Measurements from ENCODE around the gene AKAP10.

- TF ChIP-seq EGR1 (IDR thresholded peaks at IDR 0.05; ENCODE audit: borderline replicate concordance in 1 of 2, low read depth in 2 of 2, low read length in 2 of 2) (no peak), ZSCAN29 (IDR thresholded peaks at IDR 0.05) (no peak), JUND (IDR thresholded peaks at IDR 0.05; ENCODE audit: low read depth, low read length) (no peak), CTCF (IDR thresholded peaks at IDR 0.05 in 2 of 3, conservative IDR thresholded peaks at IDR 0.05 in 1 of 3; ENCODE audit: control insufficient read depth in 2 of 3, extremely low read depth in 1 of 3, insufficient read depth in 1 of 3, low read depth in 3 of 3, low read length in 3 of 3) (no peak), EZH2 (IDR thresholded peaks at IDR 0.05; ENCODE audit: borderline replicate concordance, control insufficient read depth, low read depth, low read length) (no peak), TCF12 (IDR thresholded peaks at IDR 0.05; ENCODE audit: low read depth, low read length) (no peak), ZNF217 (IDR thresholded peaks at IDR 0.05) (no peak), IKZF2 (IDR thresholded peaks at IDR 0.05) (no peak), ZNF622 (IDR thresholded peaks at IDR 0.05) (no peak), SMC3 (IDR thresholded peaks at IDR 0.05; ENCODE audit: borderline replicate concordance, low read length) (no peak), POLR2A (IDR thresholded peaks at IDR 0.05; ENCODE audit: low read depth, low read length) (no peak), ZZZ3 (IDR thresholded peaks at IDR 0.05; ENCODE audit: control insufficient read depth, insufficient read length, low read depth) (no peak)
- TF ChIP-seq, protein P1, sequence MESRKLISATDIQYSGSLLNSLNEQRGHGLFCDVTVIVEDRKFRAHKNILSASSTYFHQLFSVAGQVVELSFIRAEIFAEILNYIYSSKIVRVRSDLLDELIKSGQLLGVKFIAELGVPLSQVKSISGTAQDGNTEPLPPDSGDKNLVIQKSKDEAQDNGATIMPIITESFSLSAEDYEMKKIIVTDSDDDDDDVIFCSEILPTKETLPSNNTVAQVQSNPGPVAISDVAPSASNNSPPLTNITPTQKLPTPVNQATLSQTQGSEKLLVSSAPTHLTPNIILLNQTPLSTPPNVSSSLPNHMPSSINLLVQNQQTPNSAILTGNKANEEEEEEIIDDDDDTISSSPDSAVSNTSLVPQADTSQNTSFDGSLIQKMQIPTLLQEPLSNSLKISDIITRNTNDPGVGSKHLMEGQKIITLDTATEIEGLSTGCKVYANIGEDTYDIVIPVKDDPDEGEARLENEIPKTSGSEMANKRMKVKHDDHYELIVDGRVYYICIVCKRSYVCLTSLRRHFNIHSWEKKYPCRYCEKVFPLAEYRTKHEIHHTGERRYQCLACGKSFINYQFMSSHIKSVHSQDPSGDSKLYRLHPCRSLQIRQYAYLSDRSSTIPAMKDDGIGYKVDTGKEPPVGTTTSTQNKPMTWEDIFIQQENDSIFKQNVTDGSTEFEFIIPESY (IDR thresholded peaks at IDR 0.05) = no peak
- TF ChIP-seq, protein P2, sequence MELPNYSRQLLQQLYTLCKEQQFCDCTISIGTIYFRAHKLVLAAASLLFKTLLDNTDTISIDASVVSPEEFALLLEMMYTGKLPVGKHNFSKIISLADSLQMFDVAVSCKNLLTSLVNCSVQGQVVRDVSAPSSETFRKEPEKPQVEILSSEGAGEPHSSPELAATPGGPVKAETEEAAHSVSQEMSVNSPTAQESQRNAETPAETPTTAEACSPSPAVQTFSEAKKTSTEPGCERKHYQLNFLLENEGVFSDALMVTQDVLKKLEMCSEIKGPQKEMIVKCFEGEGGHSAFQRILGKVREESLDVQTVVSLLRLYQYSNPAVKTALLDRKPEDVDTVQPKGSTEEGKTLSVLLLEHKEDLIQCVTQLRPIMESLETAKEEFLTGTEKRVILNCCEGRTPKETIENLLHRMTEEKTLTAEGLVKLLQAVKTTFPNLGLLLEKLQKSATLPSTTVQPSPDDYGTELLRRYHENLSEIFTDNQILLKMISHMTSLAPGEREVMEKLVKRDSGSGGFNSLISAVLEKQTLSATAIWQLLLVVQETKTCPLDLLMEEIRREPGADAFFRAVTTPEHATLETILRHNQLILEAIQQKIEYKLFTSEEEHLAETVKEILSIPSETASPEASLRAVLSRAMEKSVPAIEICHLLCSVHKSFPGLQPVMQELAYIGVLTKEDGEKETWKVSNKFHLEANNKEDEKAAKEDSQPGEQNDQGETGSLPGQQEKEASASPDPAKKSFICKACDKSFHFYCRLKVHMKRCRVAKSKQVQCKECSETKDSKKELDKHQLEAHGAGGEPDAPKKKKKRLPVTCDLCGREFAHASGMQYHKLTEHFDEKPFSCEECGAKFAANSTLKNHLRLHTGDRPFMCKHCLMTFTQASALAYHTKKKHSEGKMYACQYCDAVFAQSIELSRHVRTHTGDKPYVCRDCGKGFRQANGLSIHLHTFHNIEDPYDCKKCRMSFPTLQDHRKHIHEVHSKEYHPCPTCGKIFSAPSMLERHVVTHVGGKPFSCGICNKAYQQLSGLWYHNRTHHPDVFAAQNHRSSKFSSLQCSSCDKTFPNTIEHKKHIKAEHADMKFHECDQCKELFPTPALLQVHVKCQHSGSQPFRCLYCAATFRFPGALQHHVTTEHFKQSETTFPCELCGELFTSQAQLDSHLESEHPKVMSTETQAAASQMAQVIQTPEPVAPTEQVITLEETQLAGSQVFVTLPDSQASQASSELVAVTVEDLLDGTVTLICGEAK (IDR thresholded peaks at IDR 0.05; ENCODE audit: borderline replicate concordance) = no peak
These were observed 72.7 kb downstream of the AKAP10 start for GRCh38 chr17:19904924-19905323.
